Measurements from ENCODE around the gene OPCML.

OPCML gene

DNA sequence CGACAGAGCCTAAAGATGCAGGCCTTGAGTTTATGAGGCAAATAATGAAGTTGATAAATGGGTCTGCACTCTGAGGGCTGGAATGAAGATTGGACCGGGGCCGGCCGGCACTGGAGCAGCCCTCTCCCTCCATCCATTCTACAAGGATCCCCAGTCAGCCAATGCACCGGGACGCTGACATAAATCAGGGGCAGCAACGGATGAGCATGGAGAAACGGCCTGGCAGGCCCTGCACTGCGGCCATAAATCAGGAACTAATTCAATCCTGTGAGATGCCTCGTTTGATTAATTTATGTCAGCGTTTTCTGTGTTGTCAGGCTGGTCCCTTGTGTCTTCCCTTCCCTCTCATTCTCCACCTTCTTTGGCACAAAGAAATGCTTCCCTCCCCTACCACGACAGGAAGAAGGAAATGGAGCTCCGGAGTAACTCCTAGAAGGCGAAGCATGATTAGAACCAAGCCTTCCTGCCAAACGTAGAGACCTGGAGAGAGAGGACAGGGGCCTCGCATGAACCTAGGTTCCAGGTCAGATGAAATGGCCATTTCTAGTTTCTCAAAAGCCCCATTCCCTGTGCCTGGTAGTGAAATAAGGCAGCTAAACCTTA, 358.4 kb downstream of the OPCML start:
- DNase-seq (ENCODE audit: low read depth in 1 of 2, low spot score in 1 of 2) = no peak
- TF ChIP-seq JUND (IDR thresholded peaks at IDR 0.05; ENCODE audit: low read depth) = no peak
- in situ Hi-C loops (cut with HindIII; ENCODE audit: low pct_unique_long_range_greater_than_20kb, low sequenced_read_pairs) = no loop called here

DNA sequence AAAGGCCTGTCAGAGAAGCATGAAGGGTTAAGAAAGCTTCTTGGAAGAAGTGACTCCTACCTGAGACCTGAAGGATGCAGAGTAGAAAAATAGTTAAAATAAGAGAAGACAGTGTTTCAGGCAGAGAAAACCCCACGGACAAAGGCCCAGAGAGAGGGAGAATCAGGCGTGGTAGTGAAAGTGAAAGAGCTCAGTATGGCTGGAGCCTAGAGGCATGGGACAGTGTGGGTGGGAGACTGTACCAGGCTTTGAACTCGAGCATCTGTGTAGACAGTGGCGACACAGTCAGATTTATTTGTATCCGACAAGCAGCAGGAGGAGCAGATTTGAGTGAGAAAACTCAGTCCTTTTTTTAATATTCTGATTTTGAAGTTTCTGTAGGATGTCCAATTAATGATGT, 360.0 kb downstream of the OPCML start:
- TF ChIP-seq JUND (IDR thresholded peaks at IDR 0.05; ENCODE audit: low read depth) = no peak
- in situ Hi-C loops (cut with HindIII; ENCODE audit: low pct_unique_long_range_greater_than_20kb, low sequenced_read_pairs) = no loop called here
- DNase-seq (ENCODE audit: low read depth in 1 of 2, low spot score in 1 of 2) = no peak

DNA sequence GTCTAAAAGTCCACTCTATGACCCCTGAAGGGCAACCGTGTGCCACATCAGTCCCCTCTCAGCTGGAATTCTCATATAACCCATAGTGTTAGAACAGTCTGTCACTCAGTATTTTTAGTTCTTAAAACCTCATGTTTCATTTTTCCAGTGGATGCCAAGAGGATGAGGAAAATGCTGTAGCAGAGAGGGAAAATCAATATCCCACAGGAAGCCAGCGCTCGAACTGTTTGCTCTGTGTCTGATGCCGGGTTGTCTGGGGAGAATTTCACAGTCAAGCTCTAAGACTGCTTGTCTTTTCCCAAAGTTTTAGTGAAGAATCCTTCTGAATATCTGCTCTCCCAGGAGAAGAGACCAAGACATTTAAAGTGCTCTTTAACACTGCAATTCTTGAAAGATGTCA, 360.9 kb downstream of the OPCML start:
- DNase-seq (ENCODE audit: low read depth in 1 of 2, low spot score in 1 of 2) = no peak
- no peak for TF ChIP-seq JUND (IDR thresholded peaks at IDR 0.05; ENCODE audit: low read depth)
- in situ Hi-C loops (cut with HindIII; ENCODE audit: low pct_unique_long_range_greater_than_20kb, low sequenced_read_pairs) = no loop called here

DNA sequence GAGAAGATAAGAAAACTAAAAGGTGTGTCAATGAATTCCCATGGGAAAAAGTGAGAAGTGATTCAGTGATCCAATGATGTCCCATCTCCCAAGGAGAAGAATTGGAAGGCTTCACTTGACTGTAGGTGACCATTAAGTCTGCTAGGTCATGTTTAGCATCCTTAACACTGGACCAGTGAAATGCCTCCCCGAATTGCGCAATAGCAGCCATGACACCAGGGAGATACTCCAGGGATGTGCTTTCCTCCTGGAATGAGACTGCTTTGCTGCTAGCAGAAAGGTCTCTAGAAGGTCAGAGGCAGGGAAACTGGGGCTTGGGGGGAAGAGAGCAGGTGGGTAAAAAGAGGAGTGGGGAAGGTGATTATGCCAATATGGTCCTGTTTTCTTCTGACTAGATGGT, 364.3 kb downstream of the OPCML start:
- no peak for DNase-seq (ENCODE audit: low read depth in 1 of 2, low spot score in 1 of 2)
- in situ Hi-C loops (cut with HindIII; ENCODE audit: low pct_unique_long_range_greater_than_20kb, low sequenced_read_pairs) = no loop called here
- no peak for TF ChIP-seq JUND (IDR thresholded peaks at IDR 0.05; ENCODE audit: low read depth)

DNA sequence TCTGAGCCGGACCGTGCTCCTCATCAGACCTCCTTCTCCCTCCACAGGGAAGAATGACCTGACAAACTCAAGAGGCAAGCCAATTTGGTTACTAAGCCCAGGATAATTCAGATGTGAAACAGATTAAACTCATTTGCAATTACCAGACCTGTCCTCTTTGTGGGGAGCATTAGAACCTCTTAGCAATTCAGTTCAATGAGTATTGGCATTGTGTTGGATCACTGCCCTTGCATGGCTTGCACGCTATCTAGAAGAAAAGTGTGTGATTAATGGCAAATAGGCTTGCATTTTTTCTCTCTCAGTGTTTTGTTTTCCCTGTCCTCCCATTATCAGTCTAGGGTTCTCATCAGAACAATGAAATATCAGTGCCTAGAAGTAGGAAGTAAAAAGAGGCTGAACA, 365.6 kb downstream of the OPCML start:
- no peak for DNase-seq (ENCODE audit: low read depth in 1 of 2, low spot score in 1 of 2)
- in situ Hi-C loops (cut with HindIII; ENCODE audit: low pct_unique_long_range_greater_than_20kb, low sequenced_read_pairs) = no loop called here
- no peak for TF ChIP-seq JUND (IDR thresholded peaks at IDR 0.05; ENCODE audit: low read depth)

DNA sequence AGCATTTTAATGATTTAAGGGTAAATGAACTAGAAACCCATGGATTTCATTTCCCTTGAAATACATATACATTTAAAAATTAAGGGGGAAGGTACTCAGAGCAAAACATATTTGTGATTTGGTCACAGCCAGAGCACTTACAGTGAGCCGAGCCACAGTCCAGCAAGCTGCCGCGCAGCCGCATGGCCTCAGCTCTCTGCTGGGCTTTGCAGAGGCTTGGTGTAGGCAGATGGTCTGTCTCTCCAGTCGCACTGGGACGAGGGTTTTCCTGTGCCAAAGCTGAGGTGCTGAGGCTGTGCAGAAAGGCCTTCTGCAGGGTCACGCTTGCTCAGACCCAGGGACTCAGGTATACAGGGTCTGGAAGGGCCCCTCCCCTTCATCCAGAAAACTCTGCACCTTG, 367.3 kb downstream of the OPCML start:
- in situ Hi-C loops (cut with HindIII; ENCODE audit: low pct_unique_long_range_greater_than_20kb, low sequenced_read_pairs) = no loop called here
- no peak for DNase-seq (ENCODE audit: low read depth in 1 of 2, low spot score in 1 of 2)
- TF ChIP-seq JUND (IDR thresholded peaks at IDR 0.05; ENCODE audit: low read depth) = no peak

DNA sequence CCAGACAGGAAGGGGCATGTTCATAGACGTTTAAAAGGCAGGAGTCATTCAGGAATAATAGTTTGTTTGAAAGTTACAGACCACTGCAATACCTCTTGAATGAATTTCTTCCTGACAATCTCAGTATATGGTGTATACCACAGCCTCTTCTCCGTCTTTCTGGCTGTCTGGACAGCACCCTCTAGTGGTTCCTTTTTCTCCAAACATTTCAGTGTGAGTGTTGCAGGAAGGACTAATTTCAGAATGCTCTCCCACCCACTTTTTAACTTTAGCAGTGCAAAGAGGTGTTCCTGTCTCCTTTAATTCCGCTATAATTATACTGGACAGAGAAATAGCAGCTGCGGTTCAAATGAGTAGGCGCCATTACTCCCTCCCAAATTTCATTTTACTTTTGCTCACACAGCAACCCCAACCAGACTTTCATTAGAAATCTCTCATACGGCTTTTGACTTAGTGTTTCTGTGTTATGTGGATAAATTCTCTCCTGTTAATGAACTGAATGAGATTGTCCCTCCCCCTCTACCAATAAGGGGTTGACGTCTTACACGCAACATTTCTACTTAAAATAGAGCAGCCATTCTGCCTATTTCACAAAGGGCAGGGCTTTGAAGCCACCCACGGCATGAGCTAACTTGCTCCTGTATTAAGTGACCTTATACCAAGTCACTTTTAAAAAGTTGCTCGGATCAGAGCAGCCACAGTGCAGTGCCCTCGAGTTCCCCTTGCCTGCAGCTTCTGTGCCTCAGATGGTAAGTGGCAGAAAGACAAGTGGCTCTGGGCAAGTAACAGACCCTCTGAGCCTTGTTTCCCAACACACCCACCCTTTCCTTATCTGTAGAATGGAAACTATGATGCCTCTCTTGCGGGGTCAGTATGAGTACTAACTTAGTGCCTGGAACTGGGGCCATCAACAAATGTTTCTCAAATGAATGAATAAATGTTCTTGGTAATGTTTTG, 368.6 kb downstream of the OPCML start:
- in situ Hi-C loops (cut with HindIII; ENCODE audit: low pct_unique_long_range_greater_than_20kb, low sequenced_read_pairs) = no loop called here
- peak; percentile 76 to 87 for DNase-seq (ENCODE audit: low read depth in 1 of 2, low spot score in 1 of 2)
- no peak for TF ChIP-seq JUND (IDR thresholded peaks at IDR 0.05; ENCODE audit: low read depth)

DNA sequence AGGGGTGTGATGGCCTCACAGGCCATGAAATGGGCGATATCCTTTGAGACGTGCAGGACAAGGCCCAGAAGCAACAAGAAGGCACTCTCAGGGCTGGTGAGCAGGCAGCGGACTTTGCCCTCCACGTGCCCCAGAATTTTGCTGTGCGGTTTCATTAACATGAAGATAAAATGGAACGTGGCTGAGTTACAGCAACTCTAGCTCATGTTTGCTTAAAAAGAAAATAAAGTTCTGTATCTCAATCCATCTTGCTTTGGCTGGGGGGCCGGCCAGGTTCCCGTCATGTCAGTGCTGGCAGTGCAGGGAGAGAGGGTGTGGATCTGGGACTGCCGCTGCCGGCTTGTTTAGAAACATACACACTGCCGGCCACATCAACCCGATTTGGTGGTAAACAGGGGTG, 370.1 kb downstream of the OPCML start:
- no peak for DNase-seq (ENCODE audit: low read depth in 1 of 2, low spot score in 1 of 2)
- in situ Hi-C loops (cut with HindIII; ENCODE audit: low pct_unique_long_range_greater_than_20kb, low sequenced_read_pairs) = no loop called here
- TF ChIP-seq JUND (IDR thresholded peaks at IDR 0.05; ENCODE audit: low read depth) = no peak

DNA sequence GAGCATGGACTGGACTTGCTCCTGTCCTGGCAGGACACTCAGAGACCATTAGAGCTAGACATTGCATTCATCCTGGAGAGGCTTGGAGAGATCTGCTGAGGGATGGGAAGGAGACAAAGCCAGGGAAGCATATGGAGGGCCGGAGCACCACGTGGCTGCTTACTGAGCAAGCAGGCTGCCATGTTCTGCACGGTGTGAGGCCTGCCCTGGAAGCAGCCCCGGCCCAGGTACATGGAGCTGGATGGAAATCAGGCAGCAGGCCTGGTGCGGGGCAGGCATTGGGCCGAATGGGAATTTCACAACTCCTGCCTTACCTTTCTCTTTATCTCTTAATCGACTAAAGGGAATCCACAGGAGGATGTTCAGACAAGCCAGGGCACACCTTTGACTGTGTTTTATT, 371.5 kb downstream of the OPCML start:
- no peak for DNase-seq (ENCODE audit: low read depth in 1 of 2, low spot score in 1 of 2)
- in situ Hi-C loops (cut with HindIII; ENCODE audit: low pct_unique_long_range_greater_than_20kb, low sequenced_read_pairs) = no loop called here
- TF ChIP-seq JUND (IDR thresholded peaks at IDR 0.05; ENCODE audit: low read depth) = no peak

DNA sequence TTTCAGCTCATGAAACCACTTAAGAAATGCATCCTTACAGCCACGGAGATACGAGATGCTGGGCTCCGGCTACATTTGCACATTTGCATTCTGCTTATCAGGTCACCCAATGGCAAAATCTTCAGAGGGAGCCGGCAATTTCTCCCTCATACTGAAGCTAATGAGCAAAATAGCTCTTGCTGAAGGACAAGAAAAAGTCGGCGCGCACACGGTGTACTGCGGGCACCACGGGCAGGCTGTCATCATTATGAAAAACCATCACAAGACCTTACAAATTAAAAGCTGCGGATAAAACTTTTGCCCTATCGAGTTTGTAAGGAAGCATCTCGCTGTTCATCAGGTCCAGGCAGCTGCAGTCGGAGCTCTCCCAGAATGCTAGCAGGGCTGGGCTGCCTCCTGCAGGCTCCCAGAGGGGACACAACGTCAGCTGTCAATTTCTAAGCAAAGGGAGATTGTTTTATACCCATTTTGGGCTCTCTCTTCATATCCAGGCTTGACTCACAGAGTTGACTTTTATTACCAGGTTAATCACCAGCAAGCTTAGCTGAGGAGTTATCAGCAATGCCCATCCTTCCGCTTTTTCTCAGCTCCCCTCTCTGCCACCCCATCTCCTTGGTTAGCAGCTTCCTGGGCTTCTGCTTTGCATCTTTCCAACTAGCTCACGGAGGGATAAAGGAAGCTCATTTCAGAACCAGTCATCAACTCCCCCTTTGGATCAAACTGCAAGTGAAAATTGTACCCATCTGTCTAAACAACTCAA, 375.1 kb downstream of the OPCML start:
- in situ Hi-C loops (cut with HindIII; ENCODE audit: low pct_unique_long_range_greater_than_20kb, low sequenced_read_pairs) = no loop called here
- DNase-seq (ENCODE audit: low read depth in 1 of 2, low spot score in 1 of 2) = peak in 1 of 2 experiments; percentile 47
- no peak for TF ChIP-seq JUND (IDR thresholded peaks at IDR 0.05; ENCODE audit: low read depth)

DNA sequence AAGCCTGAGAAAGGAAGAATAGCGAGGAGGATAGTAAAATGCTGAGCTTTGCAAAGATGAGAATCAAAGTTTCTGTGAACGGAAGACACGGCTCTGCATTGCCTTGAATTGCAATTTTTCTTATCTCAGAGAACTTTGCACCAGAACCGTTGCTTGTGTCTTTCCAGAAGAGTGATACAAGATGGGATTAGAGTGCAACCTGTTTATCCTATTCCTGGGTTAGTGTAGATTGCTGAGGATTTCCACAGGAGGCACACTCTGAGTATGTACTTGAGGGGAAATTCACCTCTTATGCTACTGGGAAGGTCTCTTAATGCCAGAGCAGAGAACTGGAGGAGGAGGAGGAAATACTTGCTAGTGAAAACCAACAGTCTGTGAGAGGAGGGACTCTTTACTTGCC, 377.5 kb downstream of the OPCML start:
- no peak for TF ChIP-seq JUND (IDR thresholded peaks at IDR 0.05; ENCODE audit: low read depth)
- no peak for DNase-seq (ENCODE audit: low read depth in 1 of 2, low spot score in 1 of 2)
- in situ Hi-C loops (cut with HindIII; ENCODE audit: low pct_unique_long_range_greater_than_20kb, low sequenced_read_pairs) = no loop called here

DNA sequence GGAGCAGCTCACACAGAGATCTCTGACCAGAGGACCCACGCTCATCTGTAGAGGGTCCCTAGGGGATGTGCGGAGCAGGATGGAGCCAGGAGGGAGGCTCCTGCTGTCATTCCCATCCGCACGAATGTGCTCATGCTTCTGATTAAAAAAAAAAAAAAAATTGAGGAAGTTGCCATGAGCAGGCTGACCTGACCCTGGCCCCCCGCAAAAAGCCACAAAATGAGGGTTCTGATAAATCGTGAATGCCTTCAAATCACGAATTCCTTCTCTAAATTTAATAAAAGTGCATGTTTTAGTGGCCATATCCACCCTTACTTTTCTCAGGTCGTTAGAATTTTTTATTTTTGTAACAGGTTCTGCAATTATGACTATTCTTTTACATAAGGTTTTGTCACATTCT, 378.2 kb downstream of the OPCML start:
- DNase-seq (ENCODE audit: low read depth in 1 of 2, low spot score in 1 of 2) = no peak
- in situ Hi-C loops (cut with HindIII; ENCODE audit: low pct_unique_long_range_greater_than_20kb, low sequenced_read_pairs) = no loop called here
- no peak for TF ChIP-seq JUND (IDR thresholded peaks at IDR 0.05; ENCODE audit: low read depth)

DNA sequence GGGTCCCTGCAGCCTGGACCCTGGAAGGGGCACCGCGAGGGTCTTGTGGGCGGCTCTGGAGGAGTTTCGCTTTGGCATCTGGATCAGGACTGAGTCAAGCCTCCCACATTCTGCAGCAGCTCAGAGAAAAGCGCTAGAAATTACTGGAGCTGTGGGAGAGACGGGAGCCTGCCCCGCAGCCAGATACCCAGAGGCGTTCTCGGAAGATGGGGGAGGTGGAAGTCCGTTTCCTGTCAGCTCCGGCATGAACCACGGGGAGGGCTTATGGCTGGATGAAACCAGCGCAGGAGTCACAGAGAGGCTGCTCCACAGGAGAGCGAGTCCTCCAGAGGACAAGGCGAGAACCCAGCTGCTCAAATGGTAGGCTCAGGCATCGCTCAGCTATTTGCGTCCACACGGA, 379.3 kb downstream of the OPCML start:
- no peak for TF ChIP-seq JUND (IDR thresholded peaks at IDR 0.05; ENCODE audit: low read depth)
- in situ Hi-C loops (cut with HindIII; ENCODE audit: low pct_unique_long_range_greater_than_20kb, low sequenced_read_pairs) = no loop called here
- DNase-seq (ENCODE audit: low read depth in 1 of 2, low spot score in 1 of 2) = no peak
